Measurements from ENCODE around the gene TRNT1.

DNA sequence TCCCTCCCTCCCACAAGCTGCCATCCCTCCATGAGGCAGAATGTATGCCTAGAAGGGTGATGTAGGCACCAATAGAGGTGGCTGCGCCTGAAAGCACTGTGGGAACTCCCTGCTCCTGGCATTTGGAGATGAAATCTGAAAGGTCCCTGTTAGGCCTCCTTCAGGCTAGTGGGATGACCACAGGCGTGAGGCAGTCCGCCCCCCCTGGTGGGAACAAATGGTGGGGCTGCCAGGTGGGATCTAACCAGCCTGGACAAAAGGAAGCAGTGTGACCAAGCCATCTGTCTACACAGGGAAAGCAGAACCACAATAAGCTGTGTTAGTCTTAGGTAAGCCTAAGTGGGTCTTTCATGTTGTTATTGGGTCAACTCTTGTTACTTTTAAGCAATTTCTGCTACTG lies 41.9 kb upstream of the TRNT1 start:
- TF ChIP-seq, protein P1, sequence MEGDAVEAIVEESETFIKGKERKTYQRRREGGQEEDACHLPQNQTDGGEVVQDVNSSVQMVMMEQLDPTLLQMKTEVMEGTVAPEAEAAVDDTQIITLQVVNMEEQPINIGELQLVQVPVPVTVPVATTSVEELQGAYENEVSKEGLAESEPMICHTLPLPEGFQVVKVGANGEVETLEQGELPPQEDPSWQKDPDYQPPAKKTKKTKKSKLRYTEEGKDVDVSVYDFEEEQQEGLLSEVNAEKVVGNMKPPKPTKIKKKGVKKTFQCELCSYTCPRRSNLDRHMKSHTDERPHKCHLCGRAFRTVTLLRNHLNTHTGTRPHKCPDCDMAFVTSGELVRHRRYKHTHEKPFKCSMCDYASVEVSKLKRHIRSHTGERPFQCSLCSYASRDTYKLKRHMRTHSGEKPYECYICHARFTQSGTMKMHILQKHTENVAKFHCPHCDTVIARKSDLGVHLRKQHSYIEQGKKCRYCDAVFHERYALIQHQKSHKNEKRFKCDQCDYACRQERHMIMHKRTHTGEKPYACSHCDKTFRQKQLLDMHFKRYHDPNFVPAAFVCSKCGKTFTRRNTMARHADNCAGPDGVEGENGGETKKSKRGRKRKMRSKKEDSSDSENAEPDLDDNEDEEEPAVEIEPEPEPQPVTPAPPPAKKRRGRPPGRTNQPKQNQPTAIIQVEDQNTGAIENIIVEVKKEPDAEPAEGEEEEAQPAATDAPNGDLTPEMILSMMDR (conservative IDR thresholded peaks at IDR 0.05; ENCODE audit: low read depth, low read length): no peak
- TF ChIP-seq EZH2 (IDR thresholded peaks at IDR 0.05; ENCODE audit: low read length, unreplicated experiment) (no peak), EZH2phosphoT487 (IDR thresholded peaks at IDR 0.05; ENCODE audit: borderline replicate concordance, low read length) (no peak)
